Measurements from ENCODE around the gene PLPPR4. TPM values are rescaled to one million over a fixed set of nuclear protein-coding genes. Genes with fewer than 3 reads are reported as not detected.

Gene PLPPR4
- total RNA-seq, 4 donors from 2014 or later: 0.42 to 1.4 (median 1.0) TPM

- intact Hi-C loops (cut with DNase I): no loop called here
These were observed 42.4 kb downstream of the PLPPR4 start for GRCh38 chr1:99306644-99307043.

GRCh38 chr1:99315305-99315704, 51.0 kb downstream of the PLPPR4 start:
- Histone ChIP-seq H3K9me3 (no peaks in the 10 kb centered on the region), H3K27ac (replicated peaks in 1 of 4) (no peak overlapping the region), H3K4me3 (no peak overlapping the region), H3K4me1 (no peaks in the 10 kb centered on the region), H3K36me3 (no peaks in the 10 kb centered on the region), H3K27me3 (no peaks in the 10 kb centered on the region)
- intact Hi-C loops (cut with DNase I): no loop called here
- WGBS: 90% methylated on average over 1 of the region's 1 CpG
- no peak for DNase-seq (ENCODE audit: extremely low spot score)
- no peak for TF ChIP-seq POLR2AphosphoS5 (IDR thresholded peaks at IDR 0.05)
- TF ChIP-seq CTCF (IDR thresholded peaks at IDR 0.05): no peak
- TF ChIP-seq EP300 (IDR thresholded peaks at IDR 0.05): no peak
- no peak for TF ChIP-seq POLR2A (IDR thresholded peaks at IDR 0.05; ENCODE audit: low read depth)

More at GRCh38 chr1:99306644-99307043, 42.4 kb downstream of the PLPPR4 start:
- Histone ChIP-seq H3K36me3 (no peaks in the 10 kb centered on the region), H3K9me3 (no peaks in the 10 kb centered on the region), H3K27me3 (no peaks in the 10 kb centered on the region), H3K4me3 (no peak overlapping the region), H3K27ac (replicated peaks in 1 of 4) (no peak overlapping the region), H3K4me1 (no peaks in the 10 kb centered on the region)
- TF ChIP-seq POLR2AphosphoS5 (IDR thresholded peaks at IDR 0.05) (no peak), EP300 (IDR thresholded peaks at IDR 0.05) (no peak), POLR2A (IDR thresholded peaks at IDR 0.05; ENCODE audit: low read depth) (no peak), CTCF (IDR thresholded peaks at IDR 0.05) (no peak)
- no peak for DNase-seq (ENCODE audit: extremely low spot score)
- 93% methylated on average over 15 of the region's 15 CpGs for WGBS

- TF ChIP-seq EP300 (IDR thresholded peaks at IDR 0.05): no peak
- TF ChIP-seq CTCF (IDR thresholded peaks at IDR 0.05): peak in 2 of 3 experiments; percentile 12 to 34
- 92% methylated on average over 3 of the region's 3 CpGs for WGBS
- no peaks in the 10 kb centered on the region for H3K27me3 ChIP-seq
- H3K36me3 ChIP-seq: no peaks in the 10 kb centered on the region
- H3K9me3 ChIP-seq: no peaks in the 10 kb centered on the region
- H3K4me3 ChIP-seq: no peak overlapping the region
- H3K4me1 ChIP-seq: no peaks in the 10 kb centered on the region
- intact Hi-C loops (cut with DNase I): no loop called here
- H3K27ac ChIP-seq (replicated peaks in 1 of 4): no peak overlapping the region
- no peak for DNase-seq (ENCODE audit: extremely low spot score)
These were observed 62.1 kb downstream of the PLPPR4 start for GRCh38 chr1:99326215-99326949.

- H3K4me3 ChIP-seq: no peak overlapping the region
- no peak overlapping the region for H3K27ac ChIP-seq (replicated peaks in 1 of 4)
- no peak for DNase-seq (ENCODE audit: extremely low spot score)
- no peaks in the 10 kb centered on the region for H3K4me1 ChIP-seq
- intact Hi-C loops (cut with DNase I): no loop called here
- no peaks in the 10 kb centered on the region for H3K36me3 ChIP-seq
- H3K27me3 ChIP-seq: no peaks in the 10 kb centered on the region
- 85% methylated on average over 3 of the region's 3 CpGs for WGBS
- H3K9me3 ChIP-seq: no peaks in the 10 kb centered on the region
- TF ChIP-seq EP300 (IDR thresholded peaks at IDR 0.05) (no peak), CTCF (IDR thresholded peaks at IDR 0.05) (no peak), POLR2A (IDR thresholded peaks at IDR 0.05; ENCODE audit: low read depth) (no peak), POLR2AphosphoS5 (IDR thresholded peaks at IDR 0.05) (no peak)
These were observed 63.1 kb downstream of the PLPPR4 start for GRCh38 chr1:99327357-99327756.

- TF ChIP-seq EP300 (IDR thresholded peaks at IDR 0.05): no peak
- no peak for TF ChIP-seq CTCF (IDR thresholded peaks at IDR 0.05)
- WGBS: 92% methylated on average over 1 of the region's 1 CpG
- no peaks in the 10 kb centered on the region for H3K36me3 ChIP-seq
- intact Hi-C loops (cut with DNase I): no loop called here
- H3K4me3 ChIP-seq: no peak overlapping the region
- no peak overlapping the region for H3K27ac ChIP-seq (replicated peaks in 1 of 4)
- H3K4me1 ChIP-seq: no peaks in the 10 kb centered on the region
- H3K27me3 ChIP-seq: no peaks in the 10 kb centered on the region
- DNase-seq (ENCODE audit: extremely low spot score): no peak
- H3K9me3 ChIP-seq: no peaks in the 10 kb centered on the region
These were observed 63.9 kb downstream of the PLPPR4 start for GRCh38 chr1:99328171-99328570.
